GM20431 (cell line): ENCODE data around the gene C11orf97.
"Not testable (repeated sequence)": the region's sequence is repeated elsewhere in the genome, so short reads cannot be mapped to it uniquely, and the experiment has no call there.

ENCODE experiments used
- in situ Hi-C: fragments of 300-500 bp; cut with MseI, MboI; formaldehyde crosslinking; loops from one replicate; pipeline ENCODE4 v1.15.0; 2020; ENCODE audit warnings: low sequenced_read_pairs; ENCODE audit not compliant: unreplicated experiment

Gene C11orf97

GRCh38 chr11:94550513-94550912 is 38.3 kb downstream of the C11orf97 start:
- in situ Hi-C loops, result no loop called here

- in situ Hi-C loops, result no loop called here
Measured at GRCh38 chr11:94553938-94554337, 41.7 kb downstream of the C11orf97 start.

- in situ Hi-C loops, result not testable (repeated sequence)
Measured at GRCh38 chr11:94555752-94556329, 43.6 kb downstream of the C11orf97 start.

GRCh38 chr11:94557421-94557820 is 45.2 kb downstream of the C11orf97 start:
- in situ Hi-C loops, result no loop called here

GRCh38 chr11:94557992-94558391 is 45.7 kb downstream of the C11orf97 start:
- in situ Hi-C loops, result no loop called here

- in situ Hi-C loops, result no loop called here
Measured at GRCh38 chr11:94558468-94558867, 46.2 kb downstream of the C11orf97 start.

GRCh38 chr11:94558932-94559331 is 46.7 kb downstream of the C11orf97 start:
- in situ Hi-C loops, result no loop called here

- in situ Hi-C loops, result no loop called here
Measured at GRCh38 chr11:94559361-94559760, 47.1 kb downstream of the C11orf97 start.

GRCh38 chr11:94560834-94561233 is 48.6 kb downstream of the C11orf97 start:
- in situ Hi-C loops, result no loop called here

GRCh38 chr11:94563176-94563847 is 51.1 kb downstream of the C11orf97 start:
- in situ Hi-C loops, result no loop called here

- in situ Hi-C loops, result no loop called here
Measured at GRCh38 chr11:94563848-94564467, 51.7 kb downstream of the C11orf97 start.

- in situ Hi-C loops, result no loop called here
Measured at GRCh38 chr11:94567181-94567670, 55.0 kb downstream of the C11orf97 start, which contains the start of gene PIWIL4. PIWIL4 (plus strand) TSS chr11:94567368; CDS start chr11:94567519, 151 bp downstream.

- in situ Hi-C loops, result no loop called here
Measured at GRCh38 chr11:94568200-94568599, 55.9 kb downstream of the C11orf97 start.

GRCh38 chr11:94568717-94569116 is 56.5 kb downstream of the C11orf97 start:
- in situ Hi-C loops, result no loop called here

GRCh38 chr11:94572975-94573374 is 60.7 kb downstream of the C11orf97 start:
- in situ Hi-C loops, result not testable (repeated sequence)

- in situ Hi-C loops, result no loop called here
Measured at GRCh38 chr11:94574193-94574961, 62.1 kb downstream of the C11orf97 start.

GRCh38 chr11:94576306-94576705 is 64.0 kb downstream of the C11orf97 start:
- in situ Hi-C loops, result no loop called here

GRCh38 chr11:94577841-94578240 is 65.6 kb downstream of the C11orf97 start:
- in situ Hi-C loops, result no loop called here
